Amygdala (tissue), 56 donors: Measurements from ENCODE around the gene LRRTM2.
"Not testable (repeated sequence)": the region's sequence is repeated elsewhere in the genome, so short reads cannot be mapped to it uniquely, and the experiment has no call there.

Source experiments
- DNase-seq, 56 donors: peaks; one replicate each; lab custom pipeline; 2025; lab: John Stamatoyannopoulos, UW

The LRRTM2 gene

DNA sequence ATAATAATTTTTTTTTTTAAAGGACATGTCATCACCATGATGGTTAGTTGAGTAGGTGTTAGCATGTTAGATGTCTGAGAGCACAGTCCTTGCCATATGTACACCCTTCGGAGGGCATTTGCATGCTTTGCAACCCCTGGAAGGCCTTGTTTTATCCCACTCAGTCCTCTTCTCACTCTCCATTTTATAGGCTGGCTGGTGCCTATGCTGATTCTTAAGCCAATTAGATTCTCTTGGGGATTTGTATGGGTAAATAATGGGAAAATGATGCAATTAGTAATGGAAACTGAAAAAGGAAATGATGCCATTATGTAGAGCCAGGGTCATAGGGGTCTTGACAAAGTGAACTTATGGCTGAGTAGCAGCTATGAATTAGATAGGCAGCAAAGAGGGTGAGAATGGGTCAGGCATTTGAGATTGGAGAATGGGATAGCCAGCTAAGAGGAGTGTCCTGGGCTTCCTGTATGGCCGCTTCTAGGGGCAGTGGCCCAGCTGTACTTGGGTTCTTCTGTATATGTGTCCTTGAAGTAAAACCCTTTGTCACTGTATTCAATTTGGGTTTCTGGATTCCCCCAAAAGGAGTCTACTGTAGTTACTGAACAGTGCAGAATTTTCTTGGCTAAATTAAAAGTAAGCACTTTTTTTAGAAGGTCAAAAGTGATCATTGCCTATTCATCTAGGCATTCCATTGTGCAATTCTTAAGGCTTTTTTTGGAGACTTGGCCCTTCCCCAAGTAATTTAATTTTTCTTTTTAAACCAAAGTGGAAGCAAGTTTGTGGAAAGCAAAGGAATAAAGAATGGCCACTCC lies 31.6 kb downstream of the LRRTM2 start:
- DNase-seq, result no peak

DNA sequence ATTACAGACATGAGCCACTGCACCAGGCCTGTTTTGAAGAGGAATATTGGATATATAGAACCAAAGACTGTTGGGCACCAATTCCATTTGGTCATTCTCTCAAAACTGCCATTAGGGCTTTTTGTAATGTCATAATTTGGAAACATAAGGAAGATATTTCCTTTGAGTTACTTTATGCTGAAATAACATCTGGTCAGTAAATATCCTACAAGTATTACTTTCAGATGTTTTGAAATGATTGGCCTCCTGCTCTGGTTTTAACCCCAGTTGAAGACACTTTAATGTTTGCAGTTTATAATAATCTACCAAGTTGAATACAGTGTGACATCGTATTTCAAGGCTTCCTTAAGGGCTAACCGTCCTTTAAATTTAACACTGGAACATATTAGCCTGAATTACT lies 33.6 kb downstream of the LRRTM2 start:
- no peak for DNase-seq

DNA sequence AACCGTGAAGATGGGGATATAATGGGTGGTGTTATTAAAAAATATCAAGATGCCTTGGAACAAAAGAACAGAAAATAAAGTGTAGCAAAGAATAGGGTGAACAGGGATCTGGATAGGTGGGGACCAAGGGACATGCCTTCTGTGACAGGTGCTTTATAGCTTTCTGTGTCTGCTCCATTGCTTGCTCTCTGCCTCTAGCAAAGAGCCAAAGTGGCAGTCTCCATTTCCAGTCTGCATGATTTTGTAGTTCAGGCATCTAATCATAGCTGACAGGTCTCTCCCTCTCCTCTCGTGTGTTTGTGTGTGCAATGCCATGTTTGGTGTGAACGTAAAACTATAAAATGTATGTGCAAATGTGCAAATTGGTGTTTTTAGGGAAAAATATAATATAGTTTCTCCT lies 35.0 kb downstream of the LRRTM2 start:
- DNase-seq, result no peak

DNA sequence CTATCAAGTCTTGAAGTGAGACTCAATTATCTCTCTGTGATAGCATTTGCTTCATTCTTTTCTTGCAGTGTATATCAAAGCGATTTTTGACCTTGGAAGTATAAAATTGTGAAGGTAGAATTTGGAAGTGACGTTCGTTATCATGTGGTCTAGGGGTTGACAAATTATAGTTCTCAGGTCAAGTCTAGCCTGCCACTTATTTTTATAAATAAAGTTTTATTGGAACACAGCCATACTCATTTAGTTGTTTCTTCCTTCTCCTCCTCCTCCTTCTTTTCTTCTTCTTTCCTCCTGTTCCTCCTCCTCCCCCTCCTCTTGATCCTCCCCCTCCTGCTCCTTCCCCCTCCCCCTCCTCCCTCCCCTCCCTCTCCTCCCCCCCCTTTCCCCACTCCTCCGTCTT lies 38.0 kb downstream of the LRRTM2 start:
- DNase-seq, result no peak

DNA sequence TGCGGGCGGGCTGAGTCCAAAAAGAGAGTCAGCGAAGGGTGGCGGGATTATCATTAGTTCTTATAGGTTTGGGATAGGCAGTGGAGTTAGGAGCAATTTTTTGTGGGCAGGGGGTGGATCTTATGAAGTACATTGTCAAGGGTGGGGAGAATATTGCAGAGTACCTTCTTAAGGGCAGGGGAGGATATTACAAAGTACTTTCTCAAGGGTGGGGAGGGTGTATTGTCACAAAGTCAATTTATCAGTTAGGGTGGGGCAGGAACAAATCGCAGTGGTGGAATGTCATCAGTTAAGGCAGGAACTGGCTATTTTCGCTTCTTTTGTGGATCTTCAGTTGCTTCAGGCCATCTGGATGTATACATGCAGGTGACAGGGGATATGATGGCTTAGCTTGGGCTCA lies 40.3 kb downstream of the LRRTM2 start:
- not testable (repeated sequence) for DNase-seq

DNA sequence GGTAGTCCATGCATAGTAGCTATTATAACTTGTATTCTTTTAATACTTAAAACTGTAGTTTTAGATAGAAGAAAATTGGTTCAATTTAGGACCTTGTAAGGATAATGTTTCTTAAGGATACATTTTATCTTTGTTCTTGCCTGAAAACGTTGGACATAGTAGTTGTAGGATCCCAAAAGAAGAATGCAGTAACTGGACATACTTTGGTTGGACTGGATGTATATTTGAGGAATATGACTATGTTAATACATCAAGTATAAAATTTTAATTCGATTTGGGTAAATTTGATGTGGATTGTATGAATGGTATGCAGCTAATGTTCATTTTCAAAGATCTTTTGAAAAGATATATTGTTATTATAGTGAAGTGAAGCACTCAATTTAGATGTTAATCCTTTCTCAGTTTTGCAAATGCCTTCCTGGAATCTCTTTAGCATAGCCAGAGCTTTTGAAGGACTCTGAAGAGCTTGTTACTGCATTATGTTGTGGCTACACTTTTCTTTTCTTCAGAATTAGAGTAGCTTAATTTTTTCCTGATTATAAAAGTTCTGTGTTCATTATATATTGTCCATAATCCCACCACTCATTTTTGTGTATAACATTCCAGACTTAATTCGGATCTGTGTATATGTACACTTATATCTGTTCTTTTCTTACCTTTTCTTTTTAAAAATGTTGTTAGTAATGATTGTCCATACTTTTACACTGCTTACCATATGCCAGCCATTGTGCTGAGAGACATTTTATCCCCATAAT lies 41.2 kb downstream of the LRRTM2 start:
- DNase-seq, result no peak

DNA sequence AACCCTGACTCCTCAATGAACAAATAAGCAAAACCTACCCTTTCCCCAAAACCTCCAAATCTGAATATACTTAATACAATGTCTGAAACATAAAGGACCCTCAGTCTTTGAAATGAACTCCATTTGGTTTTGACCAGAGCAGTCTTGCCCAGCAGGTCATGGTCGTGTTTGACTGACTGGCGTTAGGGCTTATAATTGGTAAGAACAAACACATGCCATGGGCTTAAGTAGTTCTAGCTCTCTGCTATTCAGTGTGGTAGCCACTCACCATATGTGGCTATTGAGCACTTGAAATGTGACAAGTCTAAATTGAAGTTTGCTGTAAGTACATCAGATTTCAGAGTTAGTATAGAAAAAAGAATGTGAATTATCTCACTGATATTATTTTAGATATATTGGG lies 42.1 kb downstream of the LRRTM2 start:
- DNase-seq, result no peak

DNA sequence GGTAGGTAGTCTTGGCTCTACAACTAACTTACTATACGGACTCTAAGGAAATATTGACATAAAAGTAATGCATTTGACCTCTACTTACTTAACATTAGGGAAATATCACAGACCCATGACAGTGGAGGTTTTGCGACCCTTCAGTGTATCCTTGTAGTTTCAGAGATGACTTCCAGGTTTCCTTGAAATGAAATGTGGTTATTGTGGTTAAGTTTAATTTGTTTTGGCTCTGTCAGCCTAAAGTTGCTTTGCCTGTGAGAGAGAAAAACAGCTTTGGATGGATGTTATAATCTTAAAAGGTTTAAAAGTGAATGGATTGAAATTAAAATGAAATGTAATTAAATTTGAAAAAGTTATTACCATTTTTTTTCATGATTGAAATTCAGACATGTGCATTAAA lies 42.9 kb downstream of the LRRTM2 start:
- no peak for DNase-seq

DNA sequence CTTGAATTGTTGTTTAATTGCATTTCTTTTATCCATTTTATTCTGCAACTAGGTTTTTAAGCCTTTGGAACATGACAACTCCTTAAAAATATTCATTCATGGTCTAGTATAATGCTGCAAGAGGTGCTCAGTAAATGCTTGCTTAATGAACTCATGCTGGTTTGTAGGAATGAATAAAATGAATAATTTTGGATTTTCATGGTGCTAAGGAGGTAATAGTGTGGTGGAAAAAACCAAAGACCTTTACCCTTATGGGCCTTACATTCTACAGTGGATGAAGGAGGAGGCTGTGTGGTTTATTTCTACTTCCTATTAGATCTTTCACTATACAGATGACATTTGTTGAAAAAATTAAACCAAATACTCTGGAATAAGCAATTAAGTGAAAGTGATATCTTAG lies 43.4 kb downstream of the LRRTM2 start:
- no peak for DNase-seq

DNA sequence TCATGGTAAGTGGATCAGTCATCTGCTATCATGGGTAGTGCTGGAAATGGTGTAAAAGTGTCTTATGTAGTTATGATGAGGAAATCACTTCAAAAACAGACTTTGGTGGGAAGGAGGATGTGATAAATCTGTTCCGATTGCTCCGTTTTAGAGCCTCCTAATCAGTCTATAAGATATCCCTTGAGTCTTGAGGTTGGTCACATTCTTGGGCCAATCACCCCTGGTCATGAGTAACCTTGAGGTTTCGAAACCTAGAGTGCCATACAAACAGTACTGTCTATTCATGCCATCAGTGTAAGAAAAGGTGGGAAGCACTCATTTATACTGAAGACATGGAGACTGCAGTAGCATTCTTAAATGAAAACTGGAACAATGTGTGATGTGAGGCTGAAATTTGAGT lies 45.8 kb downstream of the LRRTM2 start:
- no peak for DNase-seq

DNA sequence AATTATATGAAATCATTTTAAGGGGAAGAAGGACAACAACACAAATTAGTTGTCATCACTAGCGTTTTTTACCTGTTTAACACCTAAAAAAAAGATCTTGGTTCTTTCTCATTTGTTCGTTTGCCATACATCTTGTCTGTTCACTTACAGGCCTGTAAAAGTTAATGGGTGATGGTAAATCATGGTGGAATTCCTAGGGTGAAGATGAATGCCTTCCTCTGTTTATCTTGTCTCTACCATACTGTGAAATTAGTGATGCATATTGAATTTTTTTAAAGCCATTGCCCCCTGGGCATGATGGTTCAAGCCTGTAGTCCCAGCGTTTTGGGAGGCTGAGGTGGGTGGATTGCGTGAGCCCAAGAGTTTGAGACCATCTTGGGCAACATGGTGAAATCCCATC lies 46.6 kb downstream of the LRRTM2 start:
- no peak for DNase-seq

DNA sequence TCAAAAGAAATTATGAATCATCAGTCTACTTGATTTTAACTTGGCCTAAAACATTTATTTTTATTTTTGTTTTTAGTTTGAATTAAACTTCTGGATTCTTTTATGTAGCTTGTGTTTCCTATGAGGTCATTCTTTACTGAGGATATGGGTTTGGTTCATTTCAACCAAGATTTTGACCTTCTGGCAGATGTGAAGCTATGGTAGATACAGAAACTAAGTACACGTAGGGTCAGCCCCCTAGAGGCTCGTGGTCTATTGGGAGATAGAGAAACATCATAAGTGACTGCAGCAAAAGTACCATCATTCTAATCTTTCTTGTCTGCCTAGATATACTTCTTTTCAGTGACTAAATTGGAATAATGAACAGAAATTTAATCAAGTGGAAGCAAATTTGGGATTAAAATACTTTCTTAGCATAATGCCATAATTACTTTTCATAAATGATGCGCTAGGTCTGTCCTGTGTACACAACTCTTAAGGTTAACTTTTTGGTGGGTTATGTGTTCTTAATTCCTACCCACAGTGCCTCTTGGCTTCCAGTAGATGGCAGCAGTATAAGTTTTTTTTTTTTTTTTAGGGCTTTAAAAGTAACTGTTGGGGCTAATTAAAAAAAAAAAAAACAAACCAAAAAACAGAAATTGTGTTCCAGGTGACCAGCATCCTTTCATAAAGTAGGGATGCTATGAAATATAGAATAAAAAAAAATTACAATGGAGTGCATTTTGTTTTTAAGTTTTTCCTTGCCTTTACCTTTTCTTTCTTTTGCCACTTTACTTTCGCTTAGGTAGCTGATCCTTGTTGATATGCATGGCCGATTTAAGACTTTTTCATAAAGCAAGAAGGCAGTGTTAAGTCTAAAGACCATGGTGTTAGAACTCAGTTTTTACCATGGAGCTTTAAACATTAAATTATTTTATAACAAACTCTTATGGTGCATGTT lies 49.9 kb downstream of the LRRTM2 start:
- DNase-seq, result no peak

DNA sequence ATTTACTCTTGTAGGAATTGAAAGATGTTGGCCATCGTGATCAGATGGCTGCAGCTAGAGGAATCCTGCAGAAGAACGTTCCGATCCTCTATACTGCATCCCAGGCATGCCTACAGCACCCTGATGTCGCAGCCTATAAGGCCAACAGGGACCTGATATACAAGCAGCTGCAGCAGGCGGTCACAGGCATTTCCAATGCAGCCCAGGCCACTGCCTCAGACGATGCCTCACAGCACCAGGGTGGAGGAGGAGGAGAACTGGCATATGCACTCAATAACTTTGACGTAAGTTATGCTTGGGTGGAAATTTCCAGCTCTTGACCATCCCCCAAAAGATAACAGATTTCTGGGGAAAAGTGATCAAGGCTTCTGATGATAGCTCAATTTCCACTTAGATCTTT lies 50.6 kb downstream of the LRRTM2 start:
- DNase-seq, result no peak

DNA sequence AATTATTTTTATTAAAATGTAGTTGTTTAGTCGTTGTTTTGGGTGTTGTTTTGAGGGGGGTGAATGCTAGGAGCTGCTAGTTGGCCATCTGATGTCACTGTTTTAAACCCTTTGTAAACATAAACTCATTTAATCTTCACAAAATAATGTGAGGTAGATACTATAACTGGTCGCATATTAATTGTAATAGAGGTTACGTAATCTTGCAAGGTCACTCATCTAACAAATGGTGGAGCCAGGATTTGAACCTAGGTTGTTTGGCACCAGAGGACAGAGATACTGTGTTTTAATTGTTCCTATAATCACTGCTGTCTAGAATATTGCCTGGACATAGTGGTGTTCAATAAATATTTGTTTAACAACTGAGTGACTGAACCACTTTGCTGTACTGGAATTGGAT lies 54.4 kb downstream of the LRRTM2 start:
- no peak for DNase-seq

DNA sequence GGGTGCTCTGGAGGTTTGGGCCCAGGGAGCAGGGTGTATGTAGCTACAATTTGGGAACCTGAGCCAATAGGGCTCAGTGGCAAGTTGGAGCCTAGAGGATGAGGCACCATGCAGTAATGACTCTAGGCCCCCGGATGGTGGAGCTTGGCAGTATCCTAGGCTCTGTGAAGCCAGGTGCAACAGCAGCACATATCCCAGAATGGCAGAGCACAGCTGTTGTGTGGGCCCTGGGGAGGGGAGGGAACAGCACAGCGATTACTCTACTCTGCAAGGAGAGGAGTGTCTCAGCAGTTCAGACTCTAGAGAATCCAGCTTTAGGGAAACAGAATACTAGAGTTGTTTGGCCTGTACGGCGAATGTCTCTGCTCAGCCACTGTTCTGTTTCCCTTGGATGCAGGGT lies 56.1 kb downstream of the LRRTM2 start:
- DNase-seq, result peak in 5 of 56 donors; percentile 3 to 16 (median 11)
